SK-N-SH (cell line): ENCODE data around the gene CALD1. TPM values are rescaled to one million over a fixed set of nuclear protein-coding genes. Genes with fewer than 3 reads are reported as not detected.
A peak's percentile ranks its signal among the peaks of the same experiment; 100 is the strongest.

Source experiments
- CTCF ChIA-PET: fragments of 300-600, 350-600 bp; formaldehyde crosslinking; extraction: SDS; loops from one replicate; lab custom pipeline; 2021; lab: Yijun Ruan, JAX
- POLR2A ChIA-PET: fragments of 350-600 bp; sonication (Branson Sonifier 250); formaldehyde crosslinking; extraction: SDS; loops from one replicate; lab custom pipeline; 2020; ENCODE audit warnings: antibody characterized with exemption, inconsistent platforms; lab: Yijun Ruan, JAX
- DNase-seq: peaks from one replicate; pipeline ENCODE4 v3.0.0; 2012
- H2AFZ ChIP-seq: fragments of 200-600 bp; sonication (generic); 2 replicates; pipeline ENCODE4 v1.8.1; 2016; ENCODE audit warnings: antibody characterized with exemption, mild to moderate bottlenecking, low read depth
- H3F3A ChIP-seq: fragments of 200-600 bp; sonication (generic); replicated peaks from 2 replicates; pipeline ENCODE3; 2016; ENCODE audit warnings: antibody characterized with exemption, mild to moderate bottlenecking; ENCODE audit not compliant: insufficient read depth
- H3K27ac ChIP-seq, 2 experiments: fragments of 200-500 bp in 1 of 2; fragments of 200-600 bp in 1 of 2; sonication (Bioruptor generic) in 1 of 2; sonication (generic), shearing (Covaris generic) in 1 of 2; 2 replicates each; pipeline versions ENCODE4 v1.5.1 to v1.6.1; 2014 to 2016; ENCODE audit warnings: low read depth in 2 of 2, inconsistent platforms in 1 of 2, low read length in 1 of 2, mild to moderate bottlenecking in 1 of 2, mixed read lengths in 1 of 2
- H3K27me3 ChIP-seq: fragments of 200-600 bp; sonication (generic), shearing (Covaris generic); 2 replicates; pipeline ENCODE4 v1.6.1; 2016; ENCODE audit warnings: mixed run types; ENCODE audit not compliant: insufficient read depth
- H3K36me3 ChIP-seq, 2 experiments: fragments of 200-500 bp in 1 of 2; fragments of 200-600 bp in 1 of 2; sonication (Bioruptor generic) in 1 of 2; sonication (generic) in 1 of 2; replicated peaks in 1 of 2; 2 replicates each; pipeline versions ENCODE3 to v1.5.1; 2014 to 2016; ENCODE audit warnings: low read length in 1 of 2, mild to moderate bottlenecking in 1 of 2; ENCODE audit not compliant: insufficient read depth in 2 of 2, control insufficient read depth in 1 of 2
- H3K4me1 ChIP-seq, 2 experiments: fragments of 200-500 bp in 1 of 2; fragments of 200-600 bp in 1 of 2; sonication (Bioruptor generic) in 1 of 2; sonication (generic), shearing (Covaris generic) in 1 of 2; 2 replicates each; pipeline versions ENCODE4 v1.5.1 to v1.6.1; 2014 to 2016; ENCODE audit warnings: low read depth in 1 of 2, low read length in 1 of 2, mixed run types in 1 of 2; ENCODE audit not compliant: insufficient read depth in 2 of 2, control insufficient read depth in 1 of 2
- H3K4me2 ChIP-seq: fragments of 200-600 bp; sonication (generic), shearing (Covaris generic); 2 replicates; pipeline ENCODE4 v1.6.1; 2017; ENCODE audit warnings: mixed run types
- H3K4me3 ChIP-seq, 2 experiments: fragments of 200-500 bp in 1 of 2; fragments of 200-600 bp in 1 of 2; sonication (Bioruptor generic) in 1 of 2; sonication (generic), shearing (Covaris generic) in 1 of 2; 2 replicates each; pipeline versions ENCODE4 v1.5.1 to v1.8.1; 2014 to 2016; ENCODE audit warnings: low read depth in 2 of 2, inconsistent platforms in 1 of 2, low read length in 1 of 2, mild to moderate bottlenecking in 1 of 2, mixed read lengths in 1 of 2, moderate library complexity in 1 of 2
- H3K79me2 ChIP-seq: fragments of 200-600 bp; sonication (generic); 2 replicates; pipeline ENCODE4 v1.8.1; 2017; ENCODE audit warnings: mild to moderate bottlenecking; ENCODE audit not compliant: insufficient read depth
- H3K9ac ChIP-seq: fragments of 200-600 bp; sonication (generic); 2 replicates; pipeline ENCODE4 v1.6.1; 2017; ENCODE audit warnings: mixed run types
- H3K9me2 ChIP-seq: fragments of 200-600 bp; sonication (generic); 2 replicates; pipeline ENCODE4 v1.6.1; 2017; ENCODE audit warnings: mixed run types
- H3K9me3 ChIP-seq: fragments of 200-600 bp; sonication (generic); 2 replicates; pipeline ENCODE4 v1.6.1; 2017; ENCODE audit warnings: mixed run types, mild to moderate bottlenecking, moderate library complexity
- H4K20me1 ChIP-seq: fragments of 200-600 bp; sonication (generic); 2 replicates; pipeline ENCODE4 v1.6.1; 2017; ENCODE audit warnings: mild to moderate bottlenecking, mixed run types; ENCODE audit not compliant: insufficient read depth
- CTCF ChIP-seq: fragments of 200-600 bp; sonication (generic); IDR thresholded peaks from 2 replicates; pipeline ENCODE4 v1.6.1; 2017; ENCODE audit warnings: antibody characterized with exemption, mild to moderate bottlenecking, moderate library complexity
- EZH2phosphoT487 ChIP-seq: fragments of 200-600 bp; sonication (generic); IDR thresholded peaks from 2 replicates; pipeline ENCODE4 v1.6.1; 2017; ENCODE audit warnings: low read depth, mixed run types, mild to moderate bottlenecking, antibody characterized with exemption, moderate library complexity, borderline replicate concordance
- FOXJ3 ChIP-seq: sonication (generic); formaldehyde crosslinking; IDR thresholded peaks from 2 replicates; pipeline ENCODE4 v1.5.1; 2020; ENCODE audit warnings: mild to moderate bottlenecking, missing genetic modification reagents
- FOXM1 ChIP-seq: IDR thresholded peaks from 2 replicates; pipeline ENCODE4 v1.4.0; 2012; ENCODE audit warnings: low read depth, mild to moderate bottlenecking
- GABPA ChIP-seq: IDR thresholded peaks from 2 replicates; pipeline ENCODE4 v1.4.0; 2012; ENCODE audit warnings: low read depth, mild to moderate bottlenecking
- IRF3 ChIP-seq: fragments of 150-350 bp; IDR thresholded peaks from 2 replicates; pipeline ENCODE4 v1.6.1; 2016; ENCODE audit warnings: mild to moderate bottlenecking, low read depth, low read length
- JUND ChIP-seq: IDR thresholded peaks from 2 replicates; pipeline ENCODE4 v1.4.0; 2012
- MEF2A ChIP-seq: IDR thresholded peaks from 2 replicates; pipeline ENCODE4 v1.4.0; 2012; ENCODE audit warnings: low read depth, borderline replicate concordance
- MXI1 ChIP-seq: IDR thresholded peaks from 2 replicates; pipeline ENCODE4 v1.6.1; 2012; ENCODE audit warnings: mild to moderate bottlenecking, low read depth, low read length, improper control_type of control experiment
- NFIC ChIP-seq: IDR thresholded peaks from 2 replicates; pipeline ENCODE4 v1.4.0; 2012; ENCODE audit warnings: borderline replicate concordance
- NRF1 ChIP-seq: IDR thresholded peaks from 2 replicates; pipeline ENCODE4 v1.6.1; 2012; ENCODE audit warnings: low read depth, mild to moderate bottlenecking, low read length
- RCOR1 ChIP-seq: fragments of 150-350 bp; IDR thresholded peaks from 2 replicates; pipeline ENCODE4 v1.6.1; 2017; ENCODE audit warnings: antibody characterized with exemption, low read length
- REST ChIP-seq: IDR thresholded peaks from 2 replicates; pipeline ENCODE4 v1.6.1; 2012; ENCODE audit warnings: mild to moderate bottlenecking, low read depth, low read length, moderate library complexity
- SIN3A ChIP-seq: IDR thresholded peaks from 2 replicates; pipeline ENCODE4 v1.6.1; 2012; ENCODE audit warnings: low read depth, mild to moderate bottlenecking, low read length, moderate library complexity, borderline replicate concordance
- TAF1 ChIP-seq: IDR thresholded peaks from 2 replicates; pipeline ENCODE4 v1.6.1; 2012; ENCODE audit warnings: low read depth, mild to moderate bottlenecking, low read length, moderate library complexity, borderline replicate concordance
- TEAD4 ChIP-seq: IDR thresholded peaks from 2 replicates; pipeline ENCODE4 v1.4.0; 2012; ENCODE audit warnings: mild to moderate bottlenecking, borderline replicate concordance; ENCODE audit not compliant: insufficient read depth
- USF2 ChIP-seq: fragments of 150-350 bp; IDR thresholded peaks from 2 replicates; pipeline ENCODE4 v1.6.1; 2017; ENCODE audit warnings: antibody characterized with exemption, low read length, low read depth, borderline replicate concordance
- YY1 ChIP-seq: IDR thresholded peaks from 2 replicates; pipeline ENCODE4 v1.4.0; 2012; ENCODE audit warnings: low read depth, mild to moderate bottlenecking
- ZBTB33 ChIP-seq: IDR thresholded peaks from 2 replicates; pipeline ENCODE4 v1.4.0; 2012; ENCODE audit warnings: low read depth, borderline replicate concordance
- WGBS: methylation state at CpG from one replicate; pipeline ENCODE4 v1.1.6; 2017; ENCODE audit warnings: low lambda C conversion rate; 5-methylcytosine and 5-hydroxymethylcytosine counted together
- polyA plus RNA-seq, 3 experiments: library from polyadenylated mRNA; depleted of rRNA; stranded (reverse); fragments of >200 nt; gene quantifications; 2 replicates each; pipeline ENCODE4 v1.2.3, GENCODE V29; 2012

CALD1 gene
- polyA plus RNA-seq, 1 of the 3 experiments (the other 2 are of a cell fraction), result 299 TPM

GRCh38 chr7:134870781-134871180 is 91.3 kb downstream of the CALD1 start:
- CTCF ChIA-PET, result no interaction called here
- peaks cover 0 to 28% of the 10 kb centered on the region in 2 experiments; a peak in 2 of 4 replicates for H3K4me1 ChIP-seq

More at GRCh38 chr7:134870781-134871180, 91.3 kb downstream of the CALD1 start:
- Histone ChIP-seq H4K20me1 (peaks cover 19% of the 10 kb centered on the region; the same call in 1 of the 2 replicates), H3K9ac (no peak overlapping the region), H3K4me2 (no peak overlapping the region), H3K79me2 (peaks cover 94% of the 10 kb centered on the region), H3K9me2 (no peaks in the 10 kb centered on the region), H3K27ac (peak overlapping the region in 1 of 2 experiments; percentile 2; a peak in 1 of 4 replicates), H3K27me3 (no peaks in the 10 kb centered on the region), H3F3A (peaks cover 61% of the 10 kb centered on the region), H2AFZ (no peak overlapping the region), H3K9me3 (no peaks in the 10 kb centered on the region), H3K4me3 (no peak overlapping the region), H3K36me3 (peaks cover 38 to 69% of the 10 kb centered on the region in 2 experiments)
- 98% methylated on average over 1 of the region's 1 CpG for WGBS
- TF ChIP-seq FOXM1, result no peak
- no peak for TF ChIP-seq REST
- TF ChIP-seq CTCF, result no peak
- no peak for TF ChIP-seq SIN3A
- no peak for TF ChIP-seq MEF2A
- no peak for TF ChIP-seq FOXJ3 (CRISPR knock-in tag)
- no peak for TF ChIP-seq TAF1
- no peak for TF ChIP-seq MXI1
- no peak for TF ChIP-seq RCOR1
- TF ChIP-seq NRF1, result no peak
- TF ChIP-seq GABPA, result no peak
- TF ChIP-seq TEAD4, result no peak
- TF ChIP-seq YY1, result no peak
- no peak for TF ChIP-seq JUND
- no peak for TF ChIP-seq NFIC
- no peak for TF ChIP-seq ZBTB33
- TF ChIP-seq USF2, result no peak
- no peak for TF ChIP-seq EZH2phosphoT487
- no peak for TF ChIP-seq IRF3
- no peak for DNase-seq
- POLR2A ChIA-PET, result no interaction called here
